IMR-90 (cell line): ENCODE measurements around the gene ASXL1. TPM values are rescaled to one million over a fixed set of nuclear protein-coding genes. Genes with fewer than 3 reads are reported as not detected.

Experiments used
- RFX5 ChIP-seq: IDR thresholded peaks from 2 replicates; pipeline ENCODE4 v1.8.0; 2012; ENCODE audit warnings: low read depth, mild to moderate bottlenecking, low read length, moderate library complexity
- polyA plus RNA-seq, 3 experiments: library from polyadenylated mRNA; depleted of rRNA; stranded (reverse); fragments of >200 nt; gene quantifications; 2 replicates each; pipeline ENCODE4 v1.2.3, GENCODE V29; 2012; ENCODE audit warnings: low replicate concordance in 1 of 3
- total RNA-seq: library from RNA; depleted of rRNA; stranded (reverse); fragments of >200 nt; gene quantifications from 2 replicates; pipeline ENCODE4 v1.2.3, GENCODE V29; 2012
- TF ChIP-seq, protein P1 (sequence below): conservative IDR thresholded peaks from 2 replicates; pipeline ENCODE4 v1.5.1; 2012; ENCODE audit warnings: mild to moderate bottlenecking, low read depth, low read length, improper control_type of control experiment

Gene ASXL1
- total and polyA plus RNA-seq, 2 of the 4 experiments (the other 2 are of a cell fraction), result 29.9 to 37.1 TPM

DNA sequence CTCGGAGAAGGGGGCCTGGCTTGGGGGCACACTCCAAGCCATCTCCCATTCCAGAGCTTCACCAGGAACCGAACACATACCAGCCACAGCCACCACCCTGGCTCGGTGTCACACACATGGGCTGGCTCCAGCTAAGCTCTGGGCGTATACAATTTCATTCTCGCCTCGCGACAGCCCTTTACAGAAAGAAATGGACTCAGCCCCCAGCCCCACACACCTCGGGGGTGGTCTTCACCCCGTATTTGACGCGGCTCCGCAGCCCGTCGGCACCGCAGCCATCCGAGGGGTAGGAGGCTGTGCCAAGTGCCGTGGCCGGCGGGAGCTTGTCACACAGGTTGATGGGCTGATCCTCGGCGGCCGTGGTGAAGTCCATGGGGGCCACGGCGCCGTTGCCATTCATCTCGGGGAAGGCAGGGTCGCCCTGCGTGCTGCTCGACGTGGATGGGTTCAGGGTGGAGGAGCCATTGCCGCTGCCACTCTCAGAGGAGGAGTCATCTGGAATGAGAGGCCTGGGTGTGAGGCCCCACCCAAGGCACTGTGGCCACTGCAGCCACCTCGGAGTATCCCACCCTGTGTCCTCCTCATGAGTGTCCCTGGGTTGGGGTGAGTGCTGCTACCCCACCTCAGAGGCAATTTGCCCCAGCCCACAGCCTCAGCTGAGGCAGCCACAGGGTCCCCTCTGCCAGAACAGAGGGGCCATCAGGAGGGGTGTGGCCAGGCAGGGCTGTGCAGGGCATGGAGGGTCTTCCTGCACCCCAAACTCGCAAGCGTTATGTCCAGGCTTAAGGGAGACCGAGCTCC, 98.0 kb downstream of the ASXL1 start (continued):
- TF ChIP-seq, protein P1, sequence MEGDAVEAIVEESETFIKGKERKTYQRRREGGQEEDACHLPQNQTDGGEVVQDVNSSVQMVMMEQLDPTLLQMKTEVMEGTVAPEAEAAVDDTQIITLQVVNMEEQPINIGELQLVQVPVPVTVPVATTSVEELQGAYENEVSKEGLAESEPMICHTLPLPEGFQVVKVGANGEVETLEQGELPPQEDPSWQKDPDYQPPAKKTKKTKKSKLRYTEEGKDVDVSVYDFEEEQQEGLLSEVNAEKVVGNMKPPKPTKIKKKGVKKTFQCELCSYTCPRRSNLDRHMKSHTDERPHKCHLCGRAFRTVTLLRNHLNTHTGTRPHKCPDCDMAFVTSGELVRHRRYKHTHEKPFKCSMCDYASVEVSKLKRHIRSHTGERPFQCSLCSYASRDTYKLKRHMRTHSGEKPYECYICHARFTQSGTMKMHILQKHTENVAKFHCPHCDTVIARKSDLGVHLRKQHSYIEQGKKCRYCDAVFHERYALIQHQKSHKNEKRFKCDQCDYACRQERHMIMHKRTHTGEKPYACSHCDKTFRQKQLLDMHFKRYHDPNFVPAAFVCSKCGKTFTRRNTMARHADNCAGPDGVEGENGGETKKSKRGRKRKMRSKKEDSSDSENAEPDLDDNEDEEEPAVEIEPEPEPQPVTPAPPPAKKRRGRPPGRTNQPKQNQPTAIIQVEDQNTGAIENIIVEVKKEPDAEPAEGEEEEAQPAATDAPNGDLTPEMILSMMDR, result no peak
- TF ChIP-seq RFX5, result no peak
